Measurements from ENCODE around the gene TRPC6. TPM values are rescaled to one million over a fixed set of nuclear protein-coding genes. Genes with fewer than 3 reads are reported as not detected.

TRPC6 gene
- polyA plus RNA-seq, 1 donor from 2014 or later: 0.11 TPM

GRCh38 chr11:101475699-101476098 is 108.1 kb downstream of the TRPC6 start:
- Histone ChIP-seq H3K9me3 (ENCODE audit: low read length) (no peaks in the 10 kb centered on the region), H3K79me2 (replicated peaks; ENCODE audit: insufficient read depth, low read length) (no peaks in the 10 kb centered on the region), H2AFZ (ENCODE audit: low read depth, low read length) (no peak overlapping the region), H3K27me3 (ENCODE audit: insufficient read depth, low read depth, low read length) (no peaks in the 10 kb centered on the region), H4K20me1 (ENCODE audit: insufficient read depth) (no peaks in the 10 kb centered on the region), H3K36me3 (ENCODE audit: insufficient read depth, low read length) (no peaks in the 10 kb centered on the region), H3F3A (ENCODE audit: insufficient read depth, low read length, poor library complexity, severe bottlenecking) (no peaks in the 10 kb centered on the region), H3K9me2 (ENCODE audit: insufficient read depth, low read length) (no peaks in the 10 kb centered on the region), H3K9ac (ENCODE audit: low read length) (no peak overlapping the region), H3K27ac (ENCODE audit: low read length) (no peak overlapping the region), H3K4me3 (ENCODE audit: low read length) (no peak overlapping the region), H3K4me2 (ENCODE audit: low read length) (no peak overlapping the region)
- TF ChIP-seq TAF1 (IDR thresholded peaks at IDR 0.05; ENCODE audit: low read depth): no peak
- TF ChIP-seq POLR2AphosphoS5 (IDR thresholded peaks at IDR 0.05): no peak
- TF ChIP-seq, protein P1, sequence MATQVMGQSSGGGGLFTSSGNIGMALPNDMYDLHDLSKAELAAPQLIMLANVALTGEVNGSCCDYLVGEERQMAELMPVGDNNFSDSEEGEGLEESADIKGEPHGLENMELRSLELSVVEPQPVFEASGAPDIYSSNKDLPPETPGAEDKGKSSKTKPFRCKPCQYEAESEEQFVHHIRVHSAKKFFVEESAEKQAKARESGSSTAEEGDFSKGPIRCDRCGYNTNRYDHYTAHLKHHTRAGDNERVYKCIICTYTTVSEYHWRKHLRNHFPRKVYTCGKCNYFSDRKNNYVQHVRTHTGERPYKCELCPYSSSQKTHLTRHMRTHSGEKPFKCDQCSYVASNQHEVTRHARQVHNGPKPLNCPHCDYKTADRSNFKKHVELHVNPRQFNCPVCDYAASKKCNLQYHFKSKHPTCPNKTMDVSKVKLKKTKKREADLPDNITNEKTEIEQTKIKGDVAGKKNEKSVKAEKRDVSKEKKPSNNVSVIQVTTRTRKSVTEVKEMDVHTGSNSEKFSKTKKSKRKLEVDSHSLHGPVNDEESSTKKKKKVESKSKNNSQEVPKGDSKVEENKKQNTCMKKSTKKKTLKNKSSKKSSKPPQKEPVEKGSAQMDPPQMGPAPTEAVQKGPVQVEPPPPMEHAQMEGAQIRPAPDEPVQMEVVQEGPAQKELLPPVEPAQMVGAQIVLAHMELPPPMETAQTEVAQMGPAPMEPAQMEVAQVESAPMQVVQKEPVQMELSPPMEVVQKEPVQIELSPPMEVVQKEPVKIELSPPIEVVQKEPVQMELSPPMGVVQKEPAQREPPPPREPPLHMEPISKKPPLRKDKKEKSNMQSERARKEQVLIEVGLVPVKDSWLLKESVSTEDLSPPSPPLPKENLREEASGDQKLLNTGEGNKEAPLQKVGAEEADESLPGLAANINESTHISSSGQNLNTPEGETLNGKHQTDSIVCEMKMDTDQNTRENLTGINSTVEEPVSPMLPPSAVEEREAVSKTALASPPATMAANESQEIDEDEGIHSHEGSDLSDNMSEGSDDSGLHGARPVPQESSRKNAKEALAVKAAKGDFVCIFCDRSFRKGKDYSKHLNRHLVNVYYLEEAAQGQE (IDR thresholded peaks at IDR 0.05; ENCODE audit: borderline replicate concordance): no peak
- TF ChIP-seq SMC3 (conservative IDR thresholded peaks at IDR 0.05; ENCODE audit: poor library complexity): no peak
- no peak for TF ChIP-seq RAD21 (conservative IDR thresholded peaks at IDR 0.05)
- TF ChIP-seq MXI1 (conservative IDR thresholded peaks at IDR 0.05; ENCODE audit: poor library complexity, severe bottlenecking): no peak
- TF ChIP-seq EP300 (conservative IDR thresholded peaks at IDR 0.05; ENCODE audit: poor library complexity, severe bottlenecking): no peak
- no peak for TF ChIP-seq EZH2 (IDR thresholded peaks at IDR 0.05; ENCODE audit: borderline replicate concordance, insufficient read depth, low read length, poor library complexity, severe bottlenecking)
- TF ChIP-seq, protein P2, sequence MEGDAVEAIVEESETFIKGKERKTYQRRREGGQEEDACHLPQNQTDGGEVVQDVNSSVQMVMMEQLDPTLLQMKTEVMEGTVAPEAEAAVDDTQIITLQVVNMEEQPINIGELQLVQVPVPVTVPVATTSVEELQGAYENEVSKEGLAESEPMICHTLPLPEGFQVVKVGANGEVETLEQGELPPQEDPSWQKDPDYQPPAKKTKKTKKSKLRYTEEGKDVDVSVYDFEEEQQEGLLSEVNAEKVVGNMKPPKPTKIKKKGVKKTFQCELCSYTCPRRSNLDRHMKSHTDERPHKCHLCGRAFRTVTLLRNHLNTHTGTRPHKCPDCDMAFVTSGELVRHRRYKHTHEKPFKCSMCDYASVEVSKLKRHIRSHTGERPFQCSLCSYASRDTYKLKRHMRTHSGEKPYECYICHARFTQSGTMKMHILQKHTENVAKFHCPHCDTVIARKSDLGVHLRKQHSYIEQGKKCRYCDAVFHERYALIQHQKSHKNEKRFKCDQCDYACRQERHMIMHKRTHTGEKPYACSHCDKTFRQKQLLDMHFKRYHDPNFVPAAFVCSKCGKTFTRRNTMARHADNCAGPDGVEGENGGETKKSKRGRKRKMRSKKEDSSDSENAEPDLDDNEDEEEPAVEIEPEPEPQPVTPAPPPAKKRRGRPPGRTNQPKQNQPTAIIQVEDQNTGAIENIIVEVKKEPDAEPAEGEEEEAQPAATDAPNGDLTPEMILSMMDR (IDR thresholded peaks at IDR 0.05; ENCODE audit: poor library complexity, severe bottlenecking): no peak

GRCh38 chr11:101474666-101475065 is 109.1 kb downstream of the TRPC6 start:
- Histone ChIP-seq H4K20me1 (ENCODE audit: insufficient read depth) (no peaks in the 10 kb centered on the region), H3K9ac (ENCODE audit: low read length) (no peak overlapping the region), H3K9me2 (ENCODE audit: insufficient read depth, low read length) (no peaks in the 10 kb centered on the region), H3K9me3 (ENCODE audit: low read length) (no peaks in the 10 kb centered on the region), H3K4me2 (ENCODE audit: low read length) (no peak overlapping the region), H2AFZ (ENCODE audit: low read depth, low read length) (no peak overlapping the region), H3K36me3 (ENCODE audit: insufficient read depth, low read length) (no peaks in the 10 kb centered on the region), H3K27ac (ENCODE audit: low read length) (no peak overlapping the region), H3F3A (ENCODE audit: insufficient read depth, low read length, poor library complexity, severe bottlenecking) (no peaks in the 10 kb centered on the region), H3K79me2 (replicated peaks; ENCODE audit: insufficient read depth, low read length) (no peaks in the 10 kb centered on the region), H3K4me3 (ENCODE audit: low read length) (no peak overlapping the region), H3K27me3 (ENCODE audit: insufficient read depth, low read depth, low read length) (no peaks in the 10 kb centered on the region)
- TF ChIP-seq, protein P1 (IDR thresholded peaks at IDR 0.05; ENCODE audit: borderline replicate concordance): no peak
- TF ChIP-seq, protein P2 (IDR thresholded peaks at IDR 0.05; ENCODE audit: poor library complexity, severe bottlenecking): no peak
- TF ChIP-seq RAD21 (conservative IDR thresholded peaks at IDR 0.05) (no peak), MXI1 (conservative IDR thresholded peaks at IDR 0.05; ENCODE audit: poor library complexity, severe bottlenecking) (no peak), TAF1 (IDR thresholded peaks at IDR 0.05; ENCODE audit: low read depth) (no peak), EP300 (conservative IDR thresholded peaks at IDR 0.05; ENCODE audit: poor library complexity, severe bottlenecking) (no peak)
